Measurements from ENCODE around the gene TESMIN.

TESMIN gene

GRCh38 chr11:68722143-68722542 is 29.2 kb downstream of the TESMIN start:
- ChIA-PET CTCF (no interaction called here), POLR2A (ENCODE audit: low non-redundant PET) (no interaction called here)
- DNase-seq (ENCODE audit: low spot score), result no peak
- no peak for TF ChIP-seq CTCF (conservative IDR thresholded peaks at IDR 0.05; ENCODE audit: low read depth)
- H3K27ac ChIP-seq, result no peak overlapping the region

GRCh38 chr11:68721075-68721474 is 30.2 kb downstream of the TESMIN start:
- no peak for DNase-seq (ENCODE audit: low spot score)
- H3K27ac ChIP-seq, result no peak overlapping the region
- ChIA-PET POLR2A (ENCODE audit: low non-redundant PET) (no interaction called here), CTCF (no interaction called here)
- no peak for TF ChIP-seq CTCF (conservative IDR thresholded peaks at IDR 0.05; ENCODE audit: low read depth)

GRCh38 chr11:68715456-68716122 is 35.7 kb downstream of the TESMIN start:
- DNase-seq (ENCODE audit: low spot score), result no peak
- no peak for TF ChIP-seq CTCF (conservative IDR thresholded peaks at IDR 0.05; ENCODE audit: low read depth)
- ChIA-PET POLR2A (ENCODE audit: low non-redundant PET) (no interaction called here), CTCF (no interaction called here)
- no peak overlapping the region for H3K27ac ChIP-seq

GRCh38 chr11:68714060-68714856 is 37.1 kb downstream of the TESMIN start:
- no peak for DNase-seq (ENCODE audit: low spot score)
- ChIA-PET POLR2A (ENCODE audit: low non-redundant PET) (no interaction called here), CTCF (no interaction called here)
- TF ChIP-seq CTCF (conservative IDR thresholded peaks at IDR 0.05; ENCODE audit: low read depth), result no peak
- no peak overlapping the region for H3K27ac ChIP-seq

- CTCF ChIA-PET, result interaction anchor here (0.7 kb wide), 1 partner anchor 378 kb away, joined by 3 read pairs; no protein-coding TSS in a partner anchor
- POLR2A ChIA-PET (ENCODE audit: low non-redundant PET), result no interaction called here
- no peak for TF ChIP-seq CTCF (conservative IDR thresholded peaks at IDR 0.05; ENCODE audit: low read depth)
- no peak for DNase-seq (ENCODE audit: low spot score)
- no peak overlapping the region for H3K27ac ChIP-seq
Measured at GRCh38 chr11:68711114-68711513, 40.2 kb downstream of the TESMIN start.

- DNase-seq (ENCODE audit: low spot score), result no peak
- ChIA-PET POLR2A (ENCODE audit: low non-redundant PET) (no interaction called here), CTCF (no interaction called here)
- TF ChIP-seq CTCF (conservative IDR thresholded peaks at IDR 0.05; ENCODE audit: low read depth), result no peak
- H3K27ac ChIP-seq, result no peak overlapping the region
Measured at GRCh38 chr11:68710409-68710808, 40.9 kb downstream of the TESMIN start.

Data from RWPE1 (cell line).